Measurements from ENCODE around the gene IRAG1. TPM values are rescaled to one million over a fixed set of nuclear protein-coding genes. Genes with fewer than 3 reads are reported as not detected.

IRAG1 gene
- total RNA-seq, 1 donor from 2014 or later: 5.1 TPM

DNA sequence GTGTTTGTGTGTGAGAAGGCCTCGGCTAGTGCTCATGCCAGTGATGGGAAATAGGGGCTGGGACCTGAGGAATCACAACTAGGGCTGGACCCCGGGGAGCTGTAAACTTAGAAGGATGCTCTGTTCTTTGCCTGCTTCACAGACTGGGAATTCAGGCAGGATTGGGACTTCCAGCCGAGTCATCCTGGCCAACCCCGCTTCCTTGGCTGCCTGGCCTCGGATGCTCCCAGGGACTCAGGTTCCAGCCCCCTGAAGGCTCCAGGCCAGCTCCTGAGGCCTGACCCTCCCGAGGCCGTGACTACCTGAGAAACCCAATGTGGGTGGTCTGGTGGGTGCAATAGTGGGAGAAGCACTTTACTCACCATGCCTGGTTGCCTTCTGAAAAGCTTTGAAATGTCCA, 44.7 kb downstream of the IRAG1 start:
- no peak for DNase-seq (ENCODE audit: extremely low spot score, unreplicated experiment)
- no peaks in the 10 kb centered on the region for H3K4me1 Mint-ChIP-seq (ENCODE audit: unreplicated experiment)
- no peak overlapping the region for H3K27ac Mint-ChIP-seq
- no peaks in the 10 kb centered on the region for H3K27me3 Mint-ChIP-seq
- no peaks in the 10 kb centered on the region for H3K9me3 Mint-ChIP-seq
- no peak overlapping the region for H3K4me3 Mint-ChIP-seq
- TF ChIP-seq, protein P1, sequence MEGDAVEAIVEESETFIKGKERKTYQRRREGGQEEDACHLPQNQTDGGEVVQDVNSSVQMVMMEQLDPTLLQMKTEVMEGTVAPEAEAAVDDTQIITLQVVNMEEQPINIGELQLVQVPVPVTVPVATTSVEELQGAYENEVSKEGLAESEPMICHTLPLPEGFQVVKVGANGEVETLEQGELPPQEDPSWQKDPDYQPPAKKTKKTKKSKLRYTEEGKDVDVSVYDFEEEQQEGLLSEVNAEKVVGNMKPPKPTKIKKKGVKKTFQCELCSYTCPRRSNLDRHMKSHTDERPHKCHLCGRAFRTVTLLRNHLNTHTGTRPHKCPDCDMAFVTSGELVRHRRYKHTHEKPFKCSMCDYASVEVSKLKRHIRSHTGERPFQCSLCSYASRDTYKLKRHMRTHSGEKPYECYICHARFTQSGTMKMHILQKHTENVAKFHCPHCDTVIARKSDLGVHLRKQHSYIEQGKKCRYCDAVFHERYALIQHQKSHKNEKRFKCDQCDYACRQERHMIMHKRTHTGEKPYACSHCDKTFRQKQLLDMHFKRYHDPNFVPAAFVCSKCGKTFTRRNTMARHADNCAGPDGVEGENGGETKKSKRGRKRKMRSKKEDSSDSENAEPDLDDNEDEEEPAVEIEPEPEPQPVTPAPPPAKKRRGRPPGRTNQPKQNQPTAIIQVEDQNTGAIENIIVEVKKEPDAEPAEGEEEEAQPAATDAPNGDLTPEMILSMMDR (conservative IDR thresholded peaks at IDR 0.05): no peak
- no peaks in the 10 kb centered on the region for H3K36me3 Mint-ChIP-seq

DNA sequence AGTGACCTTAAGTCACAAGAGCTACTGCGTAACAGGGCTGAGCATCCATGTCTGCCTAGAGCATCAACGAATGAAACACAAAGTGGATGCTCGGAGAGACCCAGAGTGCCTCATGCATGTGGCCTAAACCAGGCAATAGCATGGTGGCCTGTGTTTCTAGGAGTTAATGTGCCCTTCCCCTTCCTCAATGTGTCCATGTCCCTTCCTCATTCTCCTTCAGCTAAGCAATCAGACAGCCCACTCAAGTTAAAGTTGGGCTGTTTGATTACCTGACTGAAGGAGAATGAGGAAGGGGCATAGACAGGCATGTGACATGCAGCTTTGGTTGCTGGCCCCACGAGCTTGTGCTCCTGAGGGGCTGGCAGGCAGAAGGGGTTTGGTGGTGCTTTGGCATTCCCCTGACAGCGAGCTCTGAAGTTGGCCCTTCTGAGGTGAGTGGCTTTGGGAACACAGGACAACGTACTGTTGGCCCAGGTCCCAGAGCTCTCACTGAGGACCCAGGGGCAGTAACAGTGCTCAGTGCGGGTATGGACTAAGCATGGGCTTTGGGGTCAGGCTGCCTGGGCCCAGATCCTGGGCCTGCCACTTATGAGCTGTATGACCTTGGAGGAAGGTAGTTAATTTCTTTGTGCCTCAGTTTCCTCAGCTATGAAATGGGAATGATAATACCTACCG, 46.7 kb downstream of the IRAG1 start:
- H3K4me1 Mint-ChIP-seq (ENCODE audit: unreplicated experiment): no peaks in the 10 kb centered on the region
- H3K4me3 Mint-ChIP-seq: no peak overlapping the region
- TF ChIP-seq, protein P1 (conservative IDR thresholded peaks at IDR 0.05): no peak
- no peaks in the 10 kb centered on the region for H3K27me3 Mint-ChIP-seq
- H3K36me3 Mint-ChIP-seq: no peaks in the 10 kb centered on the region
- H3K9me3 Mint-ChIP-seq: no peaks in the 10 kb centered on the region
- H3K27ac Mint-ChIP-seq: no peak overlapping the region
- DNase-seq (ENCODE audit: extremely low spot score, unreplicated experiment): no peak

DNA sequence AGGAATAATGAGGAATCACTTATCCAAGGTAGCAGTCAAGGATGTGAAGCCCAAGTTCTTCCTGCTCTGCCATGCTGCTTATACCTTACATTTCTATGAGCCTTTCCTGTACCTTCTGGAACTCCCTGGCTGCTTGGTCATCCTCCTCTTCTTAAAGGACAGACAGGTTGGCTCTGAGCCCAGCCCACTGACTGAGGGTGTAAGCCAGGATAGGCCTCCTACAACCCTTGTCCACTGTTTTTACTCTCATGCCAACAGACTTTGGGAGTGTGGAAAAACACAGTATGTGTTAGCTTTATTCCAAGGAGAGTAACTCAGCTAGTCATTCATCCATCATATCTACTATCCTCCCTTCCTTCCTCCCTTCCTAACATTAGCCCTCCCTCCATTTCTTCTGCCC, 47.5 kb downstream of the IRAG1 start:
- no peaks in the 10 kb centered on the region for H3K27me3 Mint-ChIP-seq
- TF ChIP-seq, protein P1 (conservative IDR thresholded peaks at IDR 0.05): no peak
- H3K9me3 Mint-ChIP-seq: no peaks in the 10 kb centered on the region
- no peak overlapping the region for H3K4me3 Mint-ChIP-seq
- no peak for DNase-seq (ENCODE audit: extremely low spot score, unreplicated experiment)
- H3K4me1 Mint-ChIP-seq (ENCODE audit: unreplicated experiment): no peaks in the 10 kb centered on the region
- H3K27ac Mint-ChIP-seq: no peak overlapping the region
- no peaks in the 10 kb centered on the region for H3K36me3 Mint-ChIP-seq

DNA sequence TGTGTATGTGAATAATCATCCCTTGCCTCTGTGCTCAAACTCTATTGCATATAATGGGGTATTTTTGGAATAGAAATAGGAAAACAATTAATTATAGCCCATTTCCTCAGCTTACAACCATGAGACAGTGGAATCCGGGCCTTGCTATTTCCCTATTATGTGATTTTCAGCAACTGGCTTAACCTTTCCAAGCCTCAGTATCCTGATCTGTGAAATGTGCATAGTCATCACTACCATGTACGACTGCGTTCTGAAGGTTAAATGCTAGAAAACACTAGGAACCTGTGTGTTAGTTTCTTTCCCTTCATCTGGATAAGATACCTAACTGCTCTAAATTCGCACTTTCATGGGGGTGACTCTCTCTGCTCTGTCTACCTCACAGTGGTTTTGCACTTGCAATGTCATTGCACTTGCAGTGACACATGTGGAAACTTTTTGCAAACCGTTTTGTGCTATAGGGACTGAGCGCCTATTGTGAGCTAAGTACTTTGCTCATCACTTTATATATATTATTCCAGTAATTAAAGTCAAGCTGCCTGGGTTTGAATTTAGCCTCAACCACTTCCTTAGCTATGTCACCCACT, 48.3 kb downstream of the IRAG1 start:
- no peaks in the 10 kb centered on the region for H3K27me3 Mint-ChIP-seq
- no peak overlapping the region for H3K27ac Mint-ChIP-seq
- TF ChIP-seq, protein P1 (conservative IDR thresholded peaks at IDR 0.05): no peak
- H3K36me3 Mint-ChIP-seq: no peaks in the 10 kb centered on the region
- H3K4me1 Mint-ChIP-seq (ENCODE audit: unreplicated experiment): no peaks in the 10 kb centered on the region
- no peak for DNase-seq (ENCODE audit: extremely low spot score, unreplicated experiment)
- no peak overlapping the region for H3K4me3 Mint-ChIP-seq
- no peaks in the 10 kb centered on the region for H3K9me3 Mint-ChIP-seq

Other genes with a start within 250 kb of the IRAG1 start
- 7.0 and 9.0 TPM in 2 replicates for gene AMPD3, start 238.5 kb downstream of the IRAG1 start, total RNA-seq (ENCODE audit: low replicate concordance)
- gene RNF141, start 152.6 kb downstream of the IRAG1 start, total RNA-seq (ENCODE audit: low replicate concordance): 43.2 and 86.4 TPM in 2 replicates
- gene LYVE1, start 125.1 kb downstream of the IRAG1 start, total RNA-seq (ENCODE audit: low replicate concordance): not detected in 2 replicates
- gene CTR9, start 57.5 kb upstream of the IRAG1 start, total RNA-seq (ENCODE audit: low replicate concordance): 35.6 and 44.0 TPM in 2 replicates
- 1,043 and 1,092 TPM in 2 replicates for gene EIF4G2, start 115.2 kb upstream of the IRAG1 start, total RNA-seq (ENCODE audit: low replicate concordance)
- gene ZBED5, start 164.3 kb upstream of the IRAG1 start, total RNA-seq (ENCODE audit: low replicate concordance): 54.6 and 88.0 TPM in 2 replicates